GM12878 (cell line): Measurements from ENCODE around the gene C9. TPM values are rescaled to one million over a fixed set of nuclear protein-coding genes. Genes with fewer than 3 reads are reported as not detected.

ENCODE experiments used
- ATAC-seq: fragments of 200-7000 bp; cut with Tn5 transposase; 3 replicates; pipeline ENCODE4 v1.9.1; 2020; ENCODE audit warnings: mild to moderate bottlenecking, moderate library complexity
- BruUV-seq: library from RNA; stranded (reverse); fragments of 400-500 nt; replicated peaks from 2 replicates; lab custom pipeline; 2021; lab: Mats Ljungman, UMichigan
- CTCF ChIA-PET: fragments of 300-600 bp; sonication (Branson Sonifier 250); formaldehyde crosslinking; extraction: SDS; loops from one replicate; lab custom pipeline; 2021; ENCODE audit warnings: inconsistent platforms; lab: Yijun Ruan, JAX
- POLR2A ChIA-PET: fragments of 350-600 bp; formaldehyde crosslinking; extraction: SDS; loops from one replicate; lab custom pipeline; 2021; ENCODE audit warnings: inconsistent platforms; lab: Charles Lee
- RAD21 ChIA-PET: fragments of 300-600 bp; sonication (Branson Sonifier 250); formaldehyde crosslinking; loops from one replicate; lab custom pipeline; 2023; ENCODE audit warnings: antibody characterized with exemption; ENCODE audit not compliant: unreplicated experiment; lab: Charles Lee
- SMC1A ChIA-PET: fragments of 300-600 bp; sonication (Branson Sonifier 250); formaldehyde crosslinking; loops from one replicate; lab custom pipeline; 2023; ENCODE audit not compliant: unreplicated experiment, uncharacterized antibody; lab: Charles Lee
- DNase-seq: peaks from one replicate; pipeline ENCODE4 v3.0.0-alpha.2; 2011; ENCODE audit warnings: low read depth, low spot score
- FAIRE-seq: peaks from 3 replicates; lab custom pipeline; 2011; peaks lifted over from hg19 to GRCh38; lab: Jason Lieb, UNC
- H2AFZ ChIP-seq: 2 replicates; pipeline ENCODE4 v1.6.0; 2011; ENCODE audit warnings: low read depth, low read length, control low read depth; ENCODE audit not compliant: control insufficient read depth
- H3K27ac ChIP-seq: 2 replicates; pipeline ENCODE4 v1.5.1; 2011; ENCODE audit warnings: control low read depth; ENCODE audit not compliant: control insufficient read depth, insufficient read depth
- H3K27me3 ChIP-seq, 2 experiments: replicated peaks in 1 of 2; 2 replicates each; pipeline versions ENCODE4 v1.6.0 to v1.6.1; 2011; ENCODE audit warnings: low read length in 1 of 2; ENCODE audit not compliant: control insufficient read depth in 2 of 2, insufficient read depth in 2 of 2
- H3K36me3 ChIP-seq, 2 experiments: 2 replicates each; pipeline ENCODE4 v1.5.1; 2011; ENCODE audit warnings: low read length in 1 of 2; ENCODE audit not compliant: control insufficient read depth in 2 of 2, insufficient read depth in 2 of 2
- H3K4me1 ChIP-seq: 2 replicates; pipeline ENCODE4 v1.6.1; 2011; ENCODE audit warnings: mild to moderate bottlenecking, low read length, moderate library complexity, mixed read lengths; ENCODE audit not compliant: control insufficient read depth, insufficient read depth
- H3K4me2 ChIP-seq: 2 replicates; pipeline ENCODE4 v1.6.0; 2011; ENCODE audit warnings: control low read depth; ENCODE audit not compliant: control insufficient read depth, insufficient read depth
- H3K4me3 ChIP-seq: fragments of 200-600 bp; sonication (generic); 2 replicates; pipeline ENCODE4 v1.5.1; 2016
- H3K79me2 ChIP-seq: 2 replicates; pipeline ENCODE4 v1.6.0; 2011; ENCODE audit warnings: low read length; ENCODE audit not compliant: control insufficient read depth, insufficient read depth
- H3K9ac ChIP-seq: 2 replicates; pipeline ENCODE4 v1.8.0; 2011; ENCODE audit warnings: low read length, control low read depth, mixed read lengths; ENCODE audit not compliant: control insufficient read depth, insufficient read depth
- H3K9me3 ChIP-seq: replicated peaks from 3 replicates; pipeline ENCODE4 v1.5.1; 2011; ENCODE audit warnings: mild to moderate bottlenecking, low read length; ENCODE audit not compliant: control insufficient read depth, insufficient read depth
- H4K20me1 ChIP-seq: 2 replicates; pipeline ENCODE4 v1.6.0; 2011; ENCODE audit not compliant: control insufficient read depth, insufficient read depth
- BMI1 ChIP-seq: fragments of 450-650 bp; IDR thresholded peaks from 2 replicates; pipeline ENCODE4 v1.6.1; 2016; ENCODE audit warnings: mild to moderate bottlenecking, moderate library complexity, borderline replicate concordance
- CEBPB ChIP-seq, 2 experiments: fragments of 150-350 bp in 1 of 2; IDR thresholded peaks; 2 replicates each; pipeline ENCODE4 v1.6.1; 2012 to 2014; ENCODE audit warnings: low read depth in 2 of 2, low read length in 2 of 2, borderline replicate concordance in 1 of 2, inconsistent platforms in 1 of 2
- HDAC2 ChIP-seq: fragments of 200-600 bp; sonication (generic); IDR thresholded peaks from 2 replicates; pipeline ENCODE4 v1.6.1; 2017
- IRF4 ChIP-seq: IDR thresholded peaks from 2 replicates; pipeline ENCODE4 v1.6.1; 2011; ENCODE audit warnings: low read depth, low read length
- JUND ChIP-seq: IDR thresholded peaks from 2 replicates; pipeline ENCODE4 v1.6.1; 2012; ENCODE audit warnings: low read depth, mild to moderate bottlenecking, low read length, improper control_type of control experiment, moderate library complexity
- MEF2B ChIP-seq: fragments of 450-650 bp; IDR thresholded peaks from 2 replicates; pipeline ENCODE4 v1.6.1; 2018; ENCODE audit warnings: mild to moderate bottlenecking, moderate library complexity; ENCODE audit not compliant: partially characterized antibody, poor library complexity, severe bottlenecking
- MTA3 ChIP-seq: IDR thresholded peaks from 2 replicates; pipeline ENCODE4 v1.6.1; 2012; ENCODE audit warnings: low read length, inconsistent platforms, borderline replicate concordance
- POLR2A ChIP-seq: IDR thresholded peaks from 2 replicates; pipeline ENCODE4 v1.6.1; 2011; ENCODE audit warnings: low read depth, mild to moderate bottlenecking, low read length
- TCF12 ChIP-seq: IDR thresholded peaks from 2 replicates; pipeline ENCODE4 v1.6.1; 2011; ENCODE audit warnings: low read depth, mild to moderate bottlenecking, low read length
- WGBS: methylation state at CpG from one replicate; pipeline ENCODE4 v1.1.6; 2016; ENCODE audit warnings: low lambda C conversion rate; ENCODE audit not compliant: insufficient replicate concordance, insufficient coverage; ENCODE audit errors: missing lambda C conversion rate; 5-methylcytosine and 5-hydroxymethylcytosine counted together
- in situ Hi-C: fragments of 300-500 bp; cut with MboI; formaldehyde crosslinking; loops from 9 replicates; pipeline ENCODE4 v1.14.3; 2018; ENCODE audit warnings: mixed read lengths
- intact Hi-C: fragments of 100-400 bp; cut with micrococcal nuclease; formaldehyde crosslinking; loops from one replicate; pipeline ENCODE4 v1.14.2; 2022; ENCODE audit not compliant: unreplicated experiment
- polyA plus RNA-seq, 11 experiments: library from polyadenylated mRNA; depleted of rRNA in 4 of 11; unstranded in 6 of 11; stranded (reverse) in 5 of 11; fragments of >200 nt; fragmentation: Nextera tagmentation in 4 of 11; fragmentation: Illumina TruSeq in 1 of 11; extraction: Ambion mirVana in 4 of 11; extraction: Trizol in 1 of 11; gene quantifications; 1 replicate in 1 of 11; 2 replicates in 10 of 11; pipeline versions ENCODE4 v1.2.1 to v1.2.3, GENCODE V29; 2011 to 2016; ENCODE audit warnings: inconsistent platforms in 2 of 11, missing spikeins in 2 of 11, low read depth in 1 of 11
- total RNA-seq, 4 experiments: library from RNA; depleted of rRNA in 3 of 4; stranded (reverse); fragments of >200 nt in 3 of 4; fragmentation: Illumina TruSeq in 1 of 4; extraction: Trizol in 1 of 4; gene quantifications; 2 replicates each; pipeline versions ENCODE4 v1.2.1 to v1.2.3, GENCODE V29; 2013 to 2021
- TF ChIP-seq, protein P1 (sequence below): fragments of 450-650 bp; IDR thresholded peaks from 2 replicates; pipeline ENCODE4 v1.6.1; 2017; ENCODE audit warnings: borderline replicate concordance
- TF ChIP-seq, protein P2 (sequence below): IDR thresholded peaks from 2 replicates; pipeline ENCODE4 v1.6.1; 2012; ENCODE audit warnings: low read depth, low read length, improper control_type of control experiment
- TF ChIP-seq, protein P3 (sequence below), 3 experiments: IDR thresholded peaks in 2 of 3; conservative IDR thresholded peaks in 1 of 3; 2 replicates each; pipeline ENCODE4 v1.5.1; 2011; ENCODE audit warnings: low read depth in 3 of 3, low read length in 3 of 3, mild to moderate bottlenecking in 3 of 3, control low read depth in 2 of 3, moderate library complexity in 2 of 3, inconsistent platforms in 1 of 3, mixed read lengths in 1 of 3; ENCODE audit not compliant: control insufficient read depth in 2 of 3, insufficient read depth in 1 of 3; ENCODE audit errors: extremely low read depth in 1 of 3

C9 gene
- total and polyA plus RNA-seq, 10 of the 15 experiments (the other 5 are each of a cell fraction or from before 2014, with no cell fraction given) = 0.54 TPM; not detected in 9

DNA sequence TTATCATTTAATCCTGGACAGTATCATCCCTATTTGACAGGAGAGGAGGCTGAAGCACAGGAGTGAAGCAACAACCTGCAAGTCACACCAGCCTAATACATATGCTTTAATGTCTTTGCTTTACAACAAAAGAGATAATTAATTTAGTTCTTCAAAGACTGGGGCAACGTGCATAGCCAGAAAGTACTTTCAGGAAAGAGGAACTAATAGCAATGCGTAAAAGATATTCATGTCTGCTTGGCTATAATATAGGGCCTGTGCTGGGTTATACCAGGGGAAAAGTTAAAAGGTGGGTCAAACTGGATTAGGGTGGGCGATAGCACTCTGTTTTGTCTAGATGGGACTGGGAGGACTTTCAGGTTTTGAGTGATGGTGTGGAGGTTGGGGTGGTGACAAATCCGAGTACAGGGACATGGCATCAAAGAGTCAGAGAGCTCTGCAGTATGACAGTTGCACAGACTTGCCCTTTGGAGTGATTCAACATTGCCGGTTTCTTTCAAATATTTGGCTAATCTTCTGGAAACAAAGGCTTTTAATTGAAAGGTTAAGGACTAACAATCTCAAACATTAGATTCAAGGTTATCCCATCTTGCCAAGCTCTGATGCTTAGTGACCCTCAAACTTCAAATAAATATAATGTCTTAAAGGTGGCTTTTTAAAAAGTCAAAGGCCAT lies 48.6 kb upstream of the C9 start:
- no peaks in the 10 kb centered on the region for H3K4me1 ChIP-seq
- no peak overlapping the region for H3K4me3 ChIP-seq
- 40% methylated on average over 5 of the region's 5 CpGs for WGBS
- H3K27ac ChIP-seq = no peak overlapping the region
- FAIRE-seq (no peak), ATAC-seq (no peak), DNase-seq (no peak)
- ChIA-PET POLR2A (no interaction called here), RAD21 (no interaction called here), SMC1A (no interaction called here), CTCF (no interaction called here)
- in situ Hi-C loops = no loop called here
- no peaks in the 10 kb centered on the region for H3K36me3 ChIP-seq
- no peak overlapping the region for H3K4me2 ChIP-seq
- no peak overlapping the region for H3K9ac ChIP-seq
- no peaks in the 10 kb centered on the region for H3K9me3 ChIP-seq
- BruUV-seq = no TSS peak
- intact Hi-C loops = no loop called here
- H3K79me2 ChIP-seq = no peaks in the 10 kb centered on the region
- H2AFZ ChIP-seq = no peak overlapping the region
- no peaks in the 10 kb centered on the region for H4K20me1 ChIP-seq
- no peaks in the 10 kb centered on the region for H3K27me3 ChIP-seq
- TF ChIP-seq, protein P1, sequence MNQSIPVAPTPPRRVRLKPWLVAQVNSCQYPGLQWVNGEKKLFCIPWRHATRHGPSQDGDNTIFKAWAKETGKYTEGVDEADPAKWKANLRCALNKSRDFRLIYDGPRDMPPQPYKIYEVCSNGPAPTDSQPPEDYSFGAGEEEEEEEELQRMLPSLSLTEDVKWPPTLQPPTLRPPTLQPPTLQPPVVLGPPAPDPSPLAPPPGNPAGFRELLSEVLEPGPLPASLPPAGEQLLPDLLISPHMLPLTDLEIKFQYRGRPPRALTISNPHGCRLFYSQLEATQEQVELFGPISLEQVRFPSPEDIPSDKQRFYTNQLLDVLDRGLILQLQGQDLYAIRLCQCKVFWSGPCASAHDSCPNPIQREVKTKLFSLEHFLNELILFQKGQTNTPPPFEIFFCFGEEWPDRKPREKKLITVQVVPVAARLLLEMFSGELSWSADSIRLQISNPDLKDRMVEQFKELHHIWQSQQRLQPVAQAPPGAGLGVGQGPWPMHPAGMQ = no peak
- no peak for TF ChIP-seq BMI1
- TF ChIP-seq, protein P2, sequence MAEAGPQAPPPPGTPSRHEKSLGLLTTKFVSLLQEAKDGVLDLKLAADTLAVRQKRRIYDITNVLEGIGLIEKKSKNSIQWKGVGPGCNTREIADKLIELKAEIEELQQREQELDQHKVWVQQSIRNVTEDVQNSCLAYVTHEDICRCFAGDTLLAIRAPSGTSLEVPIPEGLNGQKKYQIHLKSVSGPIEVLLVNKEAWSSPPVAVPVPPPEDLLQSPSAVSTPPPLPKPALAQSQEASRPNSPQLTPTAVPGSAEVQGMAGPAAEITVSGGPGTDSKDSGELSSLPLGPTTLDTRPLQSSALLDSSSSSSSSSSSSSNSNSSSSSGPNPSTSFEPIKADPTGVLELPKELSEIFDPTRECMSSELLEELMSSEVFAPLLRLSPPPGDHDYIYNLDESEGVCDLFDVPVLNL = no peak
- TF ChIP-seq MEF2B = no peak
- no peak for TF ChIP-seq POLR2A
- TF ChIP-seq JUND = no peak
- TF ChIP-seq MTA3 = no peak
- no peak for TF ChIP-seq IRF4
- no peak for TF ChIP-seq TCF12
- TF ChIP-seq HDAC2 = no peak
- TF ChIP-seq, protein P3, sequence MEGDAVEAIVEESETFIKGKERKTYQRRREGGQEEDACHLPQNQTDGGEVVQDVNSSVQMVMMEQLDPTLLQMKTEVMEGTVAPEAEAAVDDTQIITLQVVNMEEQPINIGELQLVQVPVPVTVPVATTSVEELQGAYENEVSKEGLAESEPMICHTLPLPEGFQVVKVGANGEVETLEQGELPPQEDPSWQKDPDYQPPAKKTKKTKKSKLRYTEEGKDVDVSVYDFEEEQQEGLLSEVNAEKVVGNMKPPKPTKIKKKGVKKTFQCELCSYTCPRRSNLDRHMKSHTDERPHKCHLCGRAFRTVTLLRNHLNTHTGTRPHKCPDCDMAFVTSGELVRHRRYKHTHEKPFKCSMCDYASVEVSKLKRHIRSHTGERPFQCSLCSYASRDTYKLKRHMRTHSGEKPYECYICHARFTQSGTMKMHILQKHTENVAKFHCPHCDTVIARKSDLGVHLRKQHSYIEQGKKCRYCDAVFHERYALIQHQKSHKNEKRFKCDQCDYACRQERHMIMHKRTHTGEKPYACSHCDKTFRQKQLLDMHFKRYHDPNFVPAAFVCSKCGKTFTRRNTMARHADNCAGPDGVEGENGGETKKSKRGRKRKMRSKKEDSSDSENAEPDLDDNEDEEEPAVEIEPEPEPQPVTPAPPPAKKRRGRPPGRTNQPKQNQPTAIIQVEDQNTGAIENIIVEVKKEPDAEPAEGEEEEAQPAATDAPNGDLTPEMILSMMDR (IDR thresholded peaks at IDR 0.05 in 2 of 3, conservative IDR thresholded peaks at IDR 0.05 in 1 of 3; ENCODE audit: control insufficient read depth in 2 of 3, extremely low read depth in 1 of 3, insufficient read depth in 1 of 3, low read depth in 3 of 3, low read length in 3 of 3) = no peak
- no peak for TF ChIP-seq CEBPB (IDR thresholded peaks at IDR 0.05; ENCODE audit: borderline replicate concordance in 1 of 2, low read depth in 2 of 2, low read length in 2 of 2)
